HCT116 (cell line): Measurements from ENCODE around the gene TMEM59L.

Experiments
- CBX3 ChIP-seq: IDR thresholded peaks from 2 replicates; pipeline ENCODE4 v1.6.1; 2012; ENCODE audit warnings: low read depth
- CEBPB ChIP-seq: IDR thresholded peaks from 2 replicates; pipeline ENCODE4 v1.6.1; 2012; ENCODE audit warnings: low read depth
- EZH2phosphoT487 ChIP-seq: fragments of 200-600 bp; IDR thresholded peaks from 2 replicates; pipeline ENCODE4 v1.6.1; 2018; ENCODE audit warnings: antibody characterized with exemption, borderline replicate concordance
- JUND ChIP-seq: IDR thresholded peaks from 2 replicates; pipeline ENCODE4 v1.6.1; 2012
- POLR2A ChIP-seq: IDR thresholded peaks from 2 replicates; pipeline ENCODE4 v1.7.0; 2011; ENCODE audit warnings: borderline replicate concordance; ENCODE audit not compliant: insufficient read depth, insufficient read length; ENCODE audit errors: extremely low read depth
- POLR2AphosphoS5 ChIP-seq: IDR thresholded peaks from 2 replicates; pipeline ENCODE4 v1.6.1; 2011; ENCODE audit warnings: mild to moderate bottlenecking, low read depth, low read length, moderate library complexity
- RAD21 ChIP-seq: IDR thresholded peaks from 2 replicates; pipeline ENCODE4 v1.6.1; 2012; ENCODE audit warnings: low read depth, mild to moderate bottlenecking
- SP1 ChIP-seq: IDR thresholded peaks from 2 replicates; pipeline ENCODE4 v1.6.1; 2012; ENCODE audit warnings: low read depth
- ZNF274 ChIP-seq: fragments of 200-500 bp; sonication (Bioruptor generic); IDR thresholded peaks from 2 replicates; pipeline ENCODE4 v1.6.1; 2014; ENCODE audit warnings: mild to moderate bottlenecking, low read depth, low read length, inconsistent platforms
- TF ChIP-seq, protein P1 (sequence below), 3 experiments: fragments of 200-600 bp in 1 of 3; sonication (generic) in 1 of 3; IDR thresholded peaks in 2 of 3; conservative IDR thresholded peaks in 1 of 3; 2 replicates each; pipeline ENCODE4 v1.5.1; 2012 to 2017; ENCODE audit warnings: low read depth in 2 of 3, low read length in 2 of 3, antibody characterized with exemption in 1 of 3, borderline replicate concordance in 1 of 3, control low read depth in 1 of 3, mild to moderate bottlenecking in 1 of 3, mixed read lengths in 1 of 3, mixed run types in 1 of 3, moderate library complexity in 1 of 3; ENCODE audit not compliant: insufficient read depth in 1 of 3
- TF ChIP-seq, protein P2 (sequence below): IDR thresholded peaks from 2 replicates; pipeline ENCODE4 v1.6.1; 2012; ENCODE audit warnings: low read depth
- TF ChIP-seq, protein P3 (sequence below): IDR thresholded peaks from 2 replicates; pipeline ENCODE4 v1.6.1; 2011; ENCODE audit warnings: mild to moderate bottlenecking, low read length, moderate library complexity; ENCODE audit not compliant: insufficient replicate concordance; ENCODE audit errors: extremely low read depth

DNA sequence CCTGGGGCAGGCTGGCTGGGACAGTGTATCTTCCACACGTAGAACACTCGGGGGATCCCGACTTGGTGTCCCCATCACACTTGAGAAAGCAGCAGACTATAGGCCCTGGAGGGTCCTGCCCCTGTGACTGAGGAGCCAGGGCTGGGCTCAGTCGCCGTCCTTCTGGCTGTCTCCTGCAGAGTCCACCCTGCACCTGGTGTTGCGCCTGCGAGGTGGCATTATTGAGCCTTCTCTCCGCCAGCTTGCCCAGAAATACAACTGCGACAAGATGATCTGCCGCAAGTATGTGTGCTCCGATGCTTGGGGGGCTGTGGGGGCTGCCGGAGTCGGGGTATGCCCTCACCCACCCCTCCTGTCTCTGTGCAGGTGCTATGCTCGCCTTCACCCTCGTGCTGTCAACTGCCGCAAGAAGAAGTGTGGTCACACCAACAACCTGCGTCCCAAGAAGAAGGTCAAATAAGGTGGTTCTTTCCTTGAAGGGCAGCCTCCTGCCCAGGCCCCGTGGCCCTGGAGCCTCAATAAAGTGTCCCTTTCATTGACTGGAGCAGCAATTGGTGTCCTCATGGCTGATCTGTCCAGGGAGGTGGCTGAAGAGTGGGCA lies 37.9 kb upstream of the TMEM59L start:
- TF ChIP-seq POLR2AphosphoS5 (no peak), CBX3 (no peak), ZNF274 (no peak), POLR2A (no peak), CEBPB (no peak), SP1 (no peak), EZH2phosphoT487 (no peak), JUND (no peak), RAD21 (no peak)
- TF ChIP-seq, protein P1, sequence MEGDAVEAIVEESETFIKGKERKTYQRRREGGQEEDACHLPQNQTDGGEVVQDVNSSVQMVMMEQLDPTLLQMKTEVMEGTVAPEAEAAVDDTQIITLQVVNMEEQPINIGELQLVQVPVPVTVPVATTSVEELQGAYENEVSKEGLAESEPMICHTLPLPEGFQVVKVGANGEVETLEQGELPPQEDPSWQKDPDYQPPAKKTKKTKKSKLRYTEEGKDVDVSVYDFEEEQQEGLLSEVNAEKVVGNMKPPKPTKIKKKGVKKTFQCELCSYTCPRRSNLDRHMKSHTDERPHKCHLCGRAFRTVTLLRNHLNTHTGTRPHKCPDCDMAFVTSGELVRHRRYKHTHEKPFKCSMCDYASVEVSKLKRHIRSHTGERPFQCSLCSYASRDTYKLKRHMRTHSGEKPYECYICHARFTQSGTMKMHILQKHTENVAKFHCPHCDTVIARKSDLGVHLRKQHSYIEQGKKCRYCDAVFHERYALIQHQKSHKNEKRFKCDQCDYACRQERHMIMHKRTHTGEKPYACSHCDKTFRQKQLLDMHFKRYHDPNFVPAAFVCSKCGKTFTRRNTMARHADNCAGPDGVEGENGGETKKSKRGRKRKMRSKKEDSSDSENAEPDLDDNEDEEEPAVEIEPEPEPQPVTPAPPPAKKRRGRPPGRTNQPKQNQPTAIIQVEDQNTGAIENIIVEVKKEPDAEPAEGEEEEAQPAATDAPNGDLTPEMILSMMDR (IDR thresholded peaks at IDR 0.05 in 2 of 3, conservative IDR thresholded peaks at IDR 0.05 in 1 of 3; ENCODE audit: borderline replicate concordance in 1 of 3, insufficient read depth in 1 of 3, low read depth in 2 of 3, low read length in 2 of 3) = no peak
- TF ChIP-seq, protein P2, sequence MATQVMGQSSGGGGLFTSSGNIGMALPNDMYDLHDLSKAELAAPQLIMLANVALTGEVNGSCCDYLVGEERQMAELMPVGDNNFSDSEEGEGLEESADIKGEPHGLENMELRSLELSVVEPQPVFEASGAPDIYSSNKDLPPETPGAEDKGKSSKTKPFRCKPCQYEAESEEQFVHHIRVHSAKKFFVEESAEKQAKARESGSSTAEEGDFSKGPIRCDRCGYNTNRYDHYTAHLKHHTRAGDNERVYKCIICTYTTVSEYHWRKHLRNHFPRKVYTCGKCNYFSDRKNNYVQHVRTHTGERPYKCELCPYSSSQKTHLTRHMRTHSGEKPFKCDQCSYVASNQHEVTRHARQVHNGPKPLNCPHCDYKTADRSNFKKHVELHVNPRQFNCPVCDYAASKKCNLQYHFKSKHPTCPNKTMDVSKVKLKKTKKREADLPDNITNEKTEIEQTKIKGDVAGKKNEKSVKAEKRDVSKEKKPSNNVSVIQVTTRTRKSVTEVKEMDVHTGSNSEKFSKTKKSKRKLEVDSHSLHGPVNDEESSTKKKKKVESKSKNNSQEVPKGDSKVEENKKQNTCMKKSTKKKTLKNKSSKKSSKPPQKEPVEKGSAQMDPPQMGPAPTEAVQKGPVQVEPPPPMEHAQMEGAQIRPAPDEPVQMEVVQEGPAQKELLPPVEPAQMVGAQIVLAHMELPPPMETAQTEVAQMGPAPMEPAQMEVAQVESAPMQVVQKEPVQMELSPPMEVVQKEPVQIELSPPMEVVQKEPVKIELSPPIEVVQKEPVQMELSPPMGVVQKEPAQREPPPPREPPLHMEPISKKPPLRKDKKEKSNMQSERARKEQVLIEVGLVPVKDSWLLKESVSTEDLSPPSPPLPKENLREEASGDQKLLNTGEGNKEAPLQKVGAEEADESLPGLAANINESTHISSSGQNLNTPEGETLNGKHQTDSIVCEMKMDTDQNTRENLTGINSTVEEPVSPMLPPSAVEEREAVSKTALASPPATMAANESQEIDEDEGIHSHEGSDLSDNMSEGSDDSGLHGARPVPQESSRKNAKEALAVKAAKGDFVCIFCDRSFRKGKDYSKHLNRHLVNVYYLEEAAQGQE = no peak
- TF ChIP-seq, protein P3, sequence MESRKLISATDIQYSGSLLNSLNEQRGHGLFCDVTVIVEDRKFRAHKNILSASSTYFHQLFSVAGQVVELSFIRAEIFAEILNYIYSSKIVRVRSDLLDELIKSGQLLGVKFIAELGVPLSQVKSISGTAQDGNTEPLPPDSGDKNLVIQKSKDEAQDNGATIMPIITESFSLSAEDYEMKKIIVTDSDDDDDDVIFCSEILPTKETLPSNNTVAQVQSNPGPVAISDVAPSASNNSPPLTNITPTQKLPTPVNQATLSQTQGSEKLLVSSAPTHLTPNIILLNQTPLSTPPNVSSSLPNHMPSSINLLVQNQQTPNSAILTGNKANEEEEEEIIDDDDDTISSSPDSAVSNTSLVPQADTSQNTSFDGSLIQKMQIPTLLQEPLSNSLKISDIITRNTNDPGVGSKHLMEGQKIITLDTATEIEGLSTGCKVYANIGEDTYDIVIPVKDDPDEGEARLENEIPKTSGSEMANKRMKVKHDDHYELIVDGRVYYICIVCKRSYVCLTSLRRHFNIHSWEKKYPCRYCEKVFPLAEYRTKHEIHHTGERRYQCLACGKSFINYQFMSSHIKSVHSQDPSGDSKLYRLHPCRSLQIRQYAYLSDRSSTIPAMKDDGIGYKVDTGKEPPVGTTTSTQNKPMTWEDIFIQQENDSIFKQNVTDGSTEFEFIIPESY = no peak
